ENCODE data around the gene TEX19.
"Not testable (repeated sequence)": the region's sequence is repeated elsewhere in the genome, so short reads cannot be mapped to it uniquely, and the experiment has no call there.

The TEX19 gene

DNA sequence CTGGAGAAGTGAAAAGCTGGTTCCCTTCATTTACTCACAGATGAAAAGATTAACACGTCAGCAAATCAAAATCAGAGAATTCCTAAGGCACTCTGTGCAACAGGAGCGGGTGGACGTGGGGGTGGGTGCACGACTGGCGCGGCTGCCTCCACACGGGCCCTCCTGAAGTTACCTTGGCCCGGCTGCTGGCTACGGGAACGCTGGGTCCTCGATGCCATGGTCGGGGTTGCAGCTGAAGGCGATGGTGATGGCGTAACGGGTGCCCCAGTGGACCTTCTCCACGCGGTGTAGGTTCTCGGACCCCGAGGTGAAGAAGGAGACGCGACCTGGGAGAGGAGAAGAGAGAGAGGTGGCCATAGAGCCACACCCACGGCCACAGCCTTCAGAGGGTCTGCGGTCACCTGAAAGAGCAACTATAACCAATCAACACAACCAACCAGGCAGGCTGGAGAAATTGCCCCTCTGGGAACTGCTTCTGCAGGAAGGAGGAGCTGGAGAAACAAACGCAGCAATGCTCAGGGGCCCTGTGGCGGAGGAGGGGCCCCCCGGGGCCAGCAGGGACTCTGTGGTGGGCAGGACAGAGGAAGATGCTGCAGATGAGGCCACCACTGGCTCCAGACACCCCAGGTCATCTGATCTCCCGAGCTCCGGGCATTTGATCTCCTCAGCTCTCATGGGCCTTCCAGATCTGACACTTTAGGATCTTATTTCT is 33.3 kb downstream of the TEX19 start:
- no peak for DNase-seq

DNA sequence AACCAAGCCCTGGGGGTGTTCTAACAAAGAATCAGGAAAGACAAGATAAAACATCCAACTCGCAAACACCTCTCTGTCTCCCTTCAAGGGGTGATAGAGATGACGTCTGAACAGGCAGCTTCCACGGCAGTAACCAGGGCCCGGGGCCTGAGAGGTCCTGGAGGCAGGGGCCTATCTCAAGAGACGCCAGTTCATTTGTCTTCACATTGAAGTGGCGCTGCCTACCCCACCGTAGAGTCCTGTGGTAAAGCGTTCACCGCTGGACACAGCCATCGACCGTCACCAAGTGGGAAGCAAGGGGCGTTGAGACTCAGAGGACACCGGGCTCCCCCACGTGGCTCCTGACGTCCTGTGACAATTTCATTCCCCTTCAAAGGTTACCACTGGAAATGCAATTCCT is 33.9 kb downstream of the TEX19 start:
- no peak for DNase-seq

DNA sequence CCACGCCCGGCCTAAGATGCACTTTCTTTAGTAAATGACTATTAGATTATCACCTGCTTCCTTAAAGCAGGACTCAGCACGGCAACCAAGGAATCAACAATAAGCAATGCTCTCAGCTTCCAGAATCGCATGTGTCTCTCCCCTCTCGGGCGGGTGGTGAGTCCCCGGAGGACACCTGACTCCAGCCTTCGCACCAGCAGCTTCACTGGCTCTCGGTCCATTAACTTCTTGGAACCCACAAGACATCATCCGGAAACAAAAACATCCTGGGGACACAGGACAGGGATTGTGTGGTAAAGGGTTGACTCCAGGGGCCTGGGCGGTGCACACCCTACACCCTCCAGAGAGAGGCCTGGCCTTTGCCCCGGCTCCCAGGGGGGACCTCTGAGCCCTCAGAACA is 35.2 kb downstream of the TEX19 start:
- DNase-seq: no peak

DNA sequence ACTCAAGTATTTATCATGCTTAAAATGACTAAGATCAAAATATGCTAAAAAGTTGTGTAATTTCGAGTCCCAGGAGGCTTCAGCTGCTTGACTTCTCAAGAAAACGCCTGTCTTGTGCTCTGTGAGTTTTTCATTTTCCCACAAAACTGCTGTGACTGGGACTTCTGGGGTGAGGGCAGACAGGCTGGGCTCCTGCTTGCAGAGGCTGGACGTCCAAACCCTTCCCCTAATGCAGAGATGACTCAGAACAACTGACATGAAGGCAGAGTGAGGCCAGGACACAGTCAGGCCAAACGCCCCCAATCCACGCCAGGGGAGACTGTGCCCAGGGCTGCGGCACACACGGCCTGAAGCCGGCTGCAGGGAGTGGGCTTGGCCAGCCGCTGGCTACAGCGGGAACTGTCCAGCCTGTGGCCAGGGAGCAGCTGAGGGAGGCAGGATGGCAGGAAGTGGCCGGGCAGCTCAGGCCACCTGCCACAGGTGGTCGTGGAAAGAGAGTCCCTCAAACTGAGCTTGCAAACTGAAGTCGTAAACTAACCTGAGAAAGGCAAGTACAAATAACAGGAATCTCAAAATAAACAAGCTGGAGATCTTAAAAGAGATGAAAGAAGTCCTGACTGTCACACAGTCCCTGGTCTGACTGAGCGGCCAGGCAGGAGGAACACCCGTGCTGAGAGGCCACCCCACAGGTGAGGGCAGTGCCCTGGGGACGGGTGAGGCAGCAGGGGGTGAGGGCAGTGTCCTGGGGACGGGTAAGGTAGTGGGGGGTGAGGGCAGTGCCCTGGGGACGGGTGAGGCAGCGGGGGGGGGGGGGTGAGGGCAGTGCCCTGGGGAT is 37.8 kb downstream of the TEX19 start:
- DNase-seq: peak; percentile 32

DNA sequence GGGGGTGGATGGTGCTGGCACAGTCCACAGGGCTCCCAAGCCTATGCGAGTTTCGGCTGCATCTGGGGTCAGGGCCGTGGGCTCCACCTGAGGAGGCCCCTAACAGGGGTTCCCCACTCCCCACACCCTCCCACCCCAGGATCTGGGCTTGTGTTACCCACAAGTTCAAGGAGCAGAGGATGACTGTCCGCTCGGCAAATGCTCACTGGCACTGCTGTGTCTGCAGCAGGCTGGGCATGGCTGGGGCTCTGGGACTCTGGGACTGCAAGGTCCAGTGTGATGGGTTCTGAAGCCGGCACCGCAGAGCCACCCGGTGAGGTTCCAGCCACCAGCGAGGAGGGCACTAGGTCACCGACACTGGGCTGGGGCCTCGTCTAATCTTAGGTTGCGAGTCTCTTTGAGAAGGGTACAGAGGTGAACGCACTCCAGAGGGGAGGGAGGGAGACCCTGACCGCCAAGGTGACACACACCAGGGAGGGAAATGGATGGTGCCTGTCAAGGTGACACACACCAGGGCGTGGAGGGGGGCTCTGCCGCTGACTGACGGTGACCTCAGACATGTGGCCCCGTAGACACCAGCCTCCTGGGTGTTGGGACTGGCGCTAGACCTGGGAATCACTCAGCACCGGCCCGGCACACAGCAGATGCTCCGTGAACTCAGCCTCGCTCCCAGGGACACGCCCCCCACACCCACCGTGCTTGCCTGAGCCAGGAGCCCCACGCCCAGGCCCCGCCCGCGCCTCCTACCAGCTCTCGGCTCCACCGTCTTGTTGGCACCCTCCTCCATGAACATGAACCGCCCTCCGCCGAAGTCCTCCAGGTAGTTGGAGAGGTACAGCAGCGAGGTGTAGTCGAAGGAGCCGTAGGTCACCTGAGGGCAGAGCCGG is 38.6 kb downstream of the TEX19 start:
- no peak for DNase-seq

DNA sequence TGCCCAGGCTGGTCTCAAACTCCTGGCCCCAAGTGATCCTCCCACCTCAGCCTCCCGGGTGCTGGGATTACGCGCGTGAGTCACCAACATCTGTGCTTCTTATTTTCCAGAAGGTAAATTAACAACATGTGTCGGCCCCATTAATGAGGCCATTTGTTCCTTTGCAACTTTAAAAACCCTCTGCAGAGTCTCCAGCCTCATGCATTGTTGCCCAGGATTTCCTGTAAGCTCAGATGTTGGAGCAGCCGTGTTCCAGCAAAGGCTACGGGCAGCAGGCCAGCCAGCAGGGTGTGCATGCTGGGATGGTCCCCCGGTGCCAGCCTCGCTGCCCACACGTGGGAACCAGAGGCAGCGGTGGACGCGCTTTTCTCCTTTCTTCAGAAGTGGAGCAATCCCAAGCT is 40.0 kb downstream of the TEX19 start:
- peak; percentile 47 for DNase-seq

DNA sequence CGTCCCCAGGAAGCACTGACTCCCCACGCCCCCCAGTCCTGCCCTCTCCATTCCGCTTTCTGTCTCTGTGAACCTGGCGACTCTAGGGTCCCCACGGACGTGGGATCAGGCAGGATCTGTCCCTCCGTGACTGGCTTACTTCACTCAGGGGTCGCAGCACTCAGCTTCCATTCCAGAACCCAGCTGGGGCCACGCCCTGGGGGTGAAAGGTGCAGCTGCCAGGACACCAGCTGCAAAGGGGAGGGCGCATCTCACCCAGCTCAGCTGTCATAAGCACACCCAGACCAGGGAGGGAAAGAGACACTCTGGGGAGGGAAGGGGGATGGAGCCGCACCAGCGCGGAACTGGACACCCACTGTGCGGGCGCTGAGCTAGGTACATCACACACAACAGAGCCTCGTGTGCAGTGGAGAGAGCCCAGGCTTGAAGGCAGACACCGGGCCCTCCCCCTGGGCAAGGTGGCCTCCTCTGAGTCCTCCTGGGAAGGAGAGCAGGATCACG is 40.6 kb downstream of the TEX19 start:
- peak; percentile 37 for DNase-seq

DNA sequence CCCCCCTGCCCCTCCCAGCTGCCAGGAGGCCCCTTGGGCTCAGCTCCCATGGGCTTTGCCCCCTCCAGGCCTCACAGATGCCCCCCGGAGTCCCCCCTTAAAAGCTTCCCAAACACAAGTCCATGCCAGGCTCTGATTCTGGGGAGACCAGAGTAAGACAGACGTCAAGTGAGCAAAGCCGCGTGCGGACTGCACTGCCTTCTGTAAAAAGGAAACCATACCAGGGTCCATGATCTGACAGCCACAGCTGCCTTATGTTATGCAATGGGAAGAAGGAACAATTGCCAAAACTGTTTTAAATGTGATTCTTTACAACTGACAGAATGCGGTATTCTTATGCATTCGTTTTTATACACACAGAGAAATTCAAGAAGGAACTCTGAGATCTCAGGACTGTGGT is 41.2 kb downstream of the TEX19 start:
- DNase-seq: peak; percentile 95

DNA sequence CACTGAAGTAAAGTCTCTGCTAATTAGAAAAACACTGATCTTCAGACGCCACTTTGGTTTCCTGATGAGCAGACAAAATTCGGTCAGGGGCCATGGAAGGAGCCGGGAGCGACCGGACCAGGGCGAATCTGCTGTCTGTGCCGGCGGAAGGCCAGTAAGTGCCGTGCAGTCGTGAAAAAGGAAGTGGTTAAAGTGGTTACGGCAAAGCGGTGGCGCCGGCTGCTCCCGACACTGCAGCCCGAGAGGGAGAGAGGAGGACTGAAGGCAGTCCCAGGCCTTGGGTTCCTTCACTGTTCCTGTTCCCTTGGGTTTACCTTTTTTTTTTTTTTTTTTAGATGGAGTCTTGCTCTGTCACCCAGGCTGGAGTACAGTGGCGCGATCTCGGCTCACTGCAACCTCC is 41.8 kb downstream of the TEX19 start:
- DNase-seq: peak; percentile 92

DNA sequence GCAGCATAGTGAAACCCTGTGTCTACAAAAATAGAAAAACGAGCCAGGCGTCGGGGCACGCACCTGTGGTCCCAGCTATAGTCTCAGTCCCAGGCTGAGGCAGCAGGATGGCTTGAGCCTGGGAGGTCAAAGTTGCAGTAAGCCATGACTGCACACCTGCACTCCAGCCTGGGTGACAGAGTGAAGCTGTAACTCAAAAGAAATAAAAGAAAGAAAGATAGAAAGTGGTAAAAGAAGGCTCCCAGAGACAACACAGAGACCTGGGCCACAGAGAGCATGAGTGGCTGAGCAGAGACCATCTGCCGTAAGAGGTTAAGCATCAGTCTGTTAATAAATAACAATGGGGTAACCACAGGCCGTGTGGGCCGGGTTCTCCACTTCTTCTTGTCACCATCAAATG is 43.8 kb downstream of the TEX19 start:
- no peak for DNase-seq

DNA sequence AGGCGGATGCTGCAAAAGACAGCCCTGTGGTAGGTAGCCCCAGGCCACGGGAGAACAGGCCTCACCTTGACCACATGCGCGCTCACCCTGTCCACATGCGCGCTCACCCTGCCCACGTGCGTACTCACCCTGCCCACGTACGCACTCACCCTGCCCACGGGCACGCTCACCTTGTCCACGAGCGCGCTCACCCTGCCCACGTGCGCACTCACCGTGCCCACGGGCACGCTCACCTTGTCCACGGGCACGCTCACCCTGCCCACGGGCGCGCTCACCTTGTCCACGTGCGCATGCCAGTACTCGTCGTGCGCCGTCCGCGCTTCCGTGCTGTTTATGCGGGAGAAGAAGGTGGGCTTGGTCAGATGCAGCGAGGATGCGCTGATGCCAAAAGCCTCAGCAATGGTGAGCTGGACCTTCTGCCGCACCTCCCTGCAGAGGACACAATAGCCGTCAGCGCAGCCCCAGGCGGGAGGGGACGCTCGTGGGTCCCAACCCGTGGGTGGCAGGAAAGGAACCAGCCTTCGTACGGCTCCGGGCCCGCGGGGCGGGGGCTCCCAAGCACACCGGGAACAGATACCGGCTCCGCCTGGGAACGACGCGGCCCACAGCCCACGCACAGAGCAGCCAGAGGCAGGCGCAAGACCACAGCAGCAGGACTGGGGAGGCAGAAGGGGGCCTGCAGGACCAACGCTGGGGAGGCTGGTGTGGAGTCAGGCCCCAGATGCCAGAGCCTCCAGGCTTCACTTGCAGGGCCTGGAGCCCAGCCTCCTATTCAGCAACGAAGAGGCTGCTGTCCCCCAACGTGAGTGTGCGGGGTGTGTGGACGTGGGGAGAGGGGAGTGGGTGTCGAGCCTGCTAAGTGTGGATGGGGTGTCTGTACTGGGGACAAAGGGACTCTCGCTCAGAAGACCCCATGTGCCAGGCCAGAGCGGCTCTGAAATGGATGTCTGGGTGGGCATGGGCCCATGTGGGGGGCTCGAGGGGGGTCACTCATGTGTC is 44.9 kb downstream of the TEX19 start:
- DNase-seq: no peak

DNA sequence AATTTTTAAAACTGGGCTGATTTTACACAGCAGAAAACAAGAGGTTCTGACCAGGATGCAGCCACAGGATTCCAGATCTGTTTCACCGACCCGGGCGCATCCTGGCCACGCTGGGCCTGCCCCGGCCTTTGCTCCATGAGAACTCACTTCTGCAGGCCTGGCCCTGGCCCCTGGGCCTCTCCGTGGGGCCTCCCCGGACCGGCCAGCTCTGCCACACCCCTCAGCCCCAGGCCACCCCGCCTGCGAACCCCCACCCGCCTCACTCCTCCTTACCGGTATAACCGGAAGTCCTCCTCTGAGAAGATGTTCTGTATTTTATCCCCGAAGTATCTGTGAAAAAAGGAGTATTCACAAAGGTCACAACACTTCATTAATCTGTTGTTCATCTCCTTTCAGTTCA is 46.0 kb downstream of the TEX19 start:
- DNase-seq: no peak

DNA sequence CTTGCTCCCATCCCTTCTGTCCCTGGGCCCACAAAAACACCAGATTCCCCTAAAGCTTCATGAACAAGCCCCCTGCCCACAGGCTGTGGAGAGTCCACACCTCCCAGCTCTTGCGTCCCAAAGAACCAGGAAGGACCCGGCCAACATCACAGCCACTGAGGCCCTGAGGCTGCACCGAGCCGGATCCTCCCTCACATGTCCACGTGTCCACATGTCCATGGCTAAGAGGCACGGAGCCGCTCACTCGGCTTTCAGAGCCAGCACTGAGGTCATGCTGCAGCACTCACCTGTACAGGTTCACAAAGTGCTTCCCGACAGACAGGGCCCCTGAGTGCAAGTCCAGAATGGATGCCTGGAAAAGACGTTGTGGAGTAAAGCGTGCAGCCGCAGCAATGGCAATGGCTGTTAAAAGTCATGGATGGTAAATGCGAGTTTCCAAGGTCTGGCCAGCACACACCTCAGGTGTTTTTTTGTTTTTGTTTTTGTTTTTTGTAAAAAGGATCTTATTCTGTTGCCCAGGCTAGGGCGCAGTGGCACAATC is 47.2 kb downstream of the TEX19 start:
- no peak for DNase-seq

DNA sequence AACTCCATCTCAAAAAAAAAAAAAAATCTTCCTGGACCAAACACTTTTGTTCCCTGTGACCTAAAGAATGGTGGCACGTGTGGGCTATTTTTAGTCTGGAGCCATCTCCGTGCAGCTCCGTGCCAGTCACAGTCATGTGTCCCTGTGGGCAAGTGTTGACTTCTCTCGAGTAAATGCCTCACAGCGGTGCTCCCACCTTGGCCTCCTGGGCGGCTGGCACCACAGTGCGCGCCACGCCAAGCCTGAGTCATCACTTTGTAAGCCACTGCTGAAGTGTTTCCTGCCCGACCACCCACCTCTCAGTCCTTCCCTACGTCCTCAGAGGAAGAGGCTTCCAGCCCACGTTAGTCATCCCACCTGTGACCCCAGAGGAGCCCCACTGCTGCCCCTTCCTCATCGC is 48.2 kb downstream of the TEX19 start:
- peak; percentile 34 for DNase-seq

DNA sequence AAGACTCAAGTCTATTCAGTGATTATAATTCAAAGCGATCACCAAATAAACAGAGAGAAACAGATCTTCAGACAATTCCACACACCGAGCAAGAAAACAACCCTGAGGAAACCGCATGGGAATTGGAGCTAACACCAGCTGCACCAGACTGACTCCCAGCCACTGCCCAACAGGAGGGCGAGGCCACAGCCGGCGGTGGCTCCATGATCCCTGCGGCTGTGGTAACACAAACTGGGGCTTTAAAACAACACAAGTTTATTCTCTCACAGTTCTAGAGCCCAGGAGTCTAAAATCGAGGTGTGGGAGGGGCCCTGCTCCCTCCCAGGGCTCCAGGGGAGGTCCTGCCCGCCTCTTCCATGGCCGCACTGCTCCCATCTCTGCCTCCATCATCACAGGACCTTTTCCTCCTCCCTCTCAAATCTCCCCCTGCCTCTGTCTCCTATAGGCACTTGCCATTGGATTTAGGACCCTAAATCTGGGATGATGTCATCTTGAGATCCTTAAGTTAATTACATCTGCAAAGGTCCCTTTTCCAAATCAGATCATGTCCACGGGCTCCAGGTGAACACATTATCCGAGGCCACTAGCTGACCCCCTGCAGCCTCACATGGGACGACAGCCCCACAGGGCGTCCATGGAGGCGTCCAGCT is 49.4 kb downstream of the TEX19 start:
- no peak for DNase-seq

DNA sequence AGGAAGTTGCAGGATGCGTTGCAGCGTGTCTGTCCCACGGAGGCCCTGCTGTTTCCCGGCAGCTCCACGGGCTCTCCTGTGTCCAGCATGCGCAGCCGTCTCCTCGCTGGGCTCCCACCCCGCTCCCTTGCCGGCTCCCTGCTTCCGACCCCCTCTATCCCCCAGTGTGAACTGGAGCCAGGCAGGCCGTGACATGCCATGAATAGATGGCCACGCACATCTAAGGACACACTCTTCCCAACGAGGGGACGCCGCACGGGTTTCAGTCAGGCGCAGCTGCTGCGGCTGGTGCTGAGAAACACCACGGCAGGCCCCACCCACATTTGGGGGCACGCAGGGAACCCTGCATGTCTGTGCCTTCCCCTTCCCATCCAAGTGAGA is 49.9 kb downstream of the TEX19 start:
- no peak for DNase-seq

DNA sequence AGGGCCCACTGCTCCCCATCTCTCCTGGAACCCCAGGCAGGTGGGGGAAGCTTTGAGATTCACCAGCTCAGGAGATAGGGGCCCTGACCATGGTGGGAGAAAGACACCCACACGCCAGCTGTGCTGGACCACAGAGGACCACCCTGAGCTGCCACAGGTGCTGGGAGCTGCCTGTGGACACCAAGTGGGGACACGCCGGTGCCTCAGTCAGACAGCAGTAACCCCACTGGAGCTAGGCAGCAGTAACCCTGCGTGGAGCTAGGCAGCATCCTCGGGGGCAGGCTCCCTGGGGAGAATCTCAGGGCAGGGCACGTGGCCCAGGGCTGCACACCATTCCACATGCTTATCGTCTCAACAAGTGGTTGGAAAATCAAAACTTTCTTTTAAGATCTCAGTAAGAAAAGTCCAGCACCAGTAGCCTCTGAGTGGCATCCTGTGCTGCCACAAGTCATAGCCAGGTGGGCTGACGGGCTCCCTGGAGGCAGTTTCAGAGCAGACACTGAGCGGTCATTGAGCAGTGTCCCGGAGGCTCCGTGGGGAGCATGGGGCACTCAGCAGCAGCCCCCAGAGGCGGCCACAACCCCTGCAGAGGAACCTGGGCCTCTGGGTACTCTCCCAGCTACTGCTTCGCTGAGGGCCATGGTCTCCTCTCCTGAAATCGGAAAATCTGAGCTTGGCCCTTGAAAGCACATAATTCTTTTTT is 51.1 kb downstream of the TEX19 start:
- no peak for DNase-seq

DNA sequence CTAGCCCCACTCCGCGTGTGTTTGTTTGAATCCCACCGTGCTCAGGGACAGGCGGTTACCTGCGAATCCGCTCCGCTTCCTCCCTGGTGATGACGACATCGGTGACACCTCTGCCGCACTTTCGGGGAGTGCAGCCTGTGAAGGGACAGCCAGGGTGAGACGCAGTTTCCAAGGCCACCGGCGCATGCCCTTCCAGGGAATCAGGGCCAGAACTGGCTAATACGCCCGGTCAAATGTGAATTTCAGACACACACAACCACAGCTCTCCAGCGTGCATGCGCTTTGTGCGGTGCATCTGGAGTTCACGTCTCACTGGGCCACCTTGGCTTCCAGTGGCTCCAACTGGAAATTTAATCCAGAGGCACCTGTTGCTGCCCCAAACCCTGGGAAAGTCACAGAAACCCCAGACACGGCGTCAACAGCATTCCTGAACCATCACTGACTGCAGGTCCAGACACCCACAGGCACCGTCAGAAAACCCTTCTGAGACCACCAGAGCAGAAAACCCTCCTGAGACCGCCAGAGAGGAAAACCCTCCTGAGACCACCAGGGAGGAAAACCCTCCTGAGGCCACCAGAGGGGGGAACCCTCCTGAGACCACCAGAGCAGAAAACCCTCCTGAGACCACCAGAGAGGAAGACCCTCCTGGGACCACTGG is 52.5 kb downstream of the TEX19 start:
- DNase-seq: no peak

DNA sequence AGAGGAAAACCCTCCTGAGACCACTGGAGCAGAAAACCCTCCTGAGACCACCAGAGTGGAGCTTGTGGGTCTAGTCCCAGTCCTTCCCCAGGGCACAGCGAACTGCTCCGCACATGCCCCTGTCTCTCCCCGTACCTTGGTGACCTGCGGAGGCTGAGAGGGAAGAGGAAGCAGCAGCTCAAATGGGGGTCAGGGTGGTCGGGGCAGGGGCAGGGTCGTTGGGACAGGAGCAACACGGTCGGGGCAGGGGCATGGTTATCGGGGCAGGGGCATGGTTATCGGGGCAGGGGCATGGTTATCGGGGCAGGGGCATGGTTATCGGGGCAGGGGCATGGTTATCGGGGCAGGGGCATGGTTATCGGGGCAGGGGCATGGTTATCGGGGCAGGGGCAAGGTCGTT is 53.0 kb downstream of the TEX19 start:
- DNase-seq: not testable (repeated sequence)
